Ascending aorta (tissue), 2 donors: ENCODE data around the gene KRTAP12-1. TPM values are rescaled to one million over a fixed set of nuclear protein-coding genes. Genes with fewer than 3 reads are reported as not detected.

Experiments used
- DNase-seq, 2 donors: peaks; one replicate each; pipeline ENCODE4 v3.0.0-alpha.2; 2019; ENCODE audit warnings: low spot score in 2 of 2
- H3K27ac ChIP-seq, 2 donors: fragments of 200-600 bp; sonication (generic); one replicate each; pipeline ENCODE4 v1.5.1; 2016 to 2017; ENCODE audit warnings: mild to moderate bottlenecking in 1 of 2
- H3K27me3 ChIP-seq: fragments of 200-600 bp; sonication (generic); one replicate; pipeline ENCODE4 v1.5.1; 2017
- H3K36me3 ChIP-seq, 2 donors: fragments of 200-600 bp; sonication (generic); one replicate each; pipeline ENCODE4 v1.5.1; 2016
- H3K4me1 ChIP-seq, 2 donors: fragments of 200-600 bp; sonication (generic); one replicate each; pipeline ENCODE4 v1.5.1; 2016 to 2017; ENCODE audit warnings: mild to moderate bottlenecking in 1 of 2
- H3K4me3 ChIP-seq, 2 donors: fragments of 200-600 bp; sonication (generic); one replicate each; pipeline ENCODE4 v1.5.1; 2016 to 2017; ENCODE audit warnings: mild to moderate bottlenecking in 1 of 2
- H3K9me3 ChIP-seq, 2 donors: fragments of 200-600 bp; sonication (generic); one replicate each; pipeline ENCODE4 v1.5.1; 2016
- CTCF ChIP-seq, 3 experiments: fragments of 200-600 bp in 2 of 3; fragments of 450-650 bp in 1 of 3; sonication (generic) in 2 of 3; IDR thresholded peaks; one replicate each; pipeline ENCODE4 v1.5.1; 2016 to 2019; ENCODE audit warnings: antibody characterized with exemption in 3 of 3, mild to moderate bottlenecking in 1 of 3, moderate library complexity in 1 of 3
- intact Hi-C: fragments of 100-400 bp; cut with DNase I; formaldehyde crosslinking; loops from one replicate; pipeline ENCODE4 v1.15.1; 2023
- total RNA-seq: library from RNA; depleted of rRNA; stranded (reverse); fragments of >200 nt; gene quantifications from one replicate; pipeline ENCODE4 v1.1.0, GENCODE V29; 2016

The KRTAP12-1 gene
- total RNA-seq, 1 donor from 2014 or later = not detected

GRCh38 chr21:44727757-44728156, 45.8 kb upstream of the KRTAP12-1 start:
- no peak overlapping the region for H3K27ac ChIP-seq
- H3K36me3 ChIP-seq = no peaks in the 10 kb centered on the region
- no peaks in the 10 kb centered on the region for H3K9me3 ChIP-seq
- H3K27me3 ChIP-seq = no peaks in the 10 kb centered on the region
- no peak overlapping the region for H3K4me3 ChIP-seq
- no peak for DNase-seq
- no peaks in the 10 kb centered on the region for H3K4me1 ChIP-seq
- intact Hi-C loops = no loop called here
- no peak for TF ChIP-seq CTCF (IDR thresholded peaks at IDR 0.05)

- intact Hi-C loops = no loop called here
- Histone ChIP-seq H3K27me3 (no peaks in the 10 kb centered on the region), H3K36me3 (no peaks in the 10 kb centered on the region), H3K4me3 (no peak overlapping the region), H3K27ac (no peak overlapping the region), H3K9me3 (no peaks in the 10 kb centered on the region), H3K4me1 (no peaks in the 10 kb centered on the region)
- DNase-seq = no peak
- no peak for TF ChIP-seq CTCF (IDR thresholded peaks at IDR 0.05)
Measured at GRCh38 chr21:44727321-44727720, 45.4 kb upstream of the KRTAP12-1 start.

- Histone ChIP-seq H3K4me3 (no peak overlapping the region), H3K9me3 (no peaks in the 10 kb centered on the region), H3K36me3 (no peaks in the 10 kb centered on the region), H3K27me3 (no peaks in the 10 kb centered on the region), H3K27ac (no peak overlapping the region), H3K4me1 (no peaks in the 10 kb centered on the region)
- no peak for TF ChIP-seq CTCF (IDR thresholded peaks at IDR 0.05)
- intact Hi-C loops = no loop called here
- no peak for DNase-seq
Measured at GRCh38 chr21:44726826-44727225, 44.9 kb upstream of the KRTAP12-1 start.

GRCh38 chr21:44724926-44725325, 43.0 kb upstream of the KRTAP12-1 start:
- no peak overlapping the region for H3K27ac ChIP-seq
- H3K27me3 ChIP-seq = no peaks in the 10 kb centered on the region
- no peaks in the 10 kb centered on the region for H3K4me1 ChIP-seq
- H3K9me3 ChIP-seq = no peaks in the 10 kb centered on the region
- H3K36me3 ChIP-seq = no peaks in the 10 kb centered on the region
- intact Hi-C loops = no loop called here
- no peak overlapping the region for H3K4me3 ChIP-seq
- TF ChIP-seq CTCF (IDR thresholded peaks at IDR 0.05) = no peak
- no peak for DNase-seq

- intact Hi-C loops = no loop called here
- Histone ChIP-seq H3K36me3 (no peaks in the 10 kb centered on the region), H3K4me1 (no peaks in the 10 kb centered on the region), H3K27ac (no peak overlapping the region), H3K4me3 (no peak overlapping the region), H3K9me3 (no peaks in the 10 kb centered on the region), H3K27me3 (no peaks in the 10 kb centered on the region)
- DNase-seq = no peak
- no peak for TF ChIP-seq CTCF (IDR thresholded peaks at IDR 0.05)
Measured at GRCh38 chr21:44724196-44724595, 42.2 kb upstream of the KRTAP12-1 start.
